HepG2 (cell line): Measurements from ENCODE around the gene TRAF4. TPM values are rescaled to one million over a fixed set of nuclear protein-coding genes. Genes with fewer than 3 reads are reported as not detected.

Experiments
- AKAP8 ChIP-seq: sonication (generic); formaldehyde crosslinking; IDR thresholded peaks from 2 replicates; pipeline ENCODE4 v1.5.1; 2020; ENCODE audit warnings: mild to moderate bottlenecking, missing genetic modification reagents
- HMG20B ChIP-seq: conservative IDR thresholded peaks from 2 replicates; pipeline ENCODE4 v1.6.1; 2016; ENCODE audit warnings: missing genetic modification reagents, missing compliant biosample characterization
- MAZ ChIP-seq, 2 experiments: sonication (generic) in 1 of 2; formaldehyde crosslinking in 1 of 2; IDR thresholded peaks; 2 replicates each; pipeline versions ENCODE4 v1.5.0 to v1.6.1; 2012 to 2020; ENCODE audit warnings: low read depth in 2 of 2, mild to moderate bottlenecking in 2 of 2, borderline replicate concordance in 1 of 2, improper control_type of control experiment in 1 of 2, low read length in 1 of 2, missing genetic modification reagents in 1 of 2, moderate library complexity in 1 of 2
- NFRKB ChIP-seq: fragments of 450-650 bp; IDR thresholded peaks from 2 replicates; pipeline ENCODE4 v1.6.1; 2017
- RFXAP ChIP-seq: sonication (generic); formaldehyde crosslinking; IDR thresholded peaks from 2 replicates; pipeline ENCODE4 v1.4.0; 2020; ENCODE audit warnings: missing genetic modification reagents, borderline replicate concordance
- SATB2 ChIP-seq: sonication (generic); formaldehyde crosslinking; IDR thresholded peaks from 2 replicates; pipeline ENCODE4 v1.5.0; 2020; ENCODE audit warnings: missing genetic modification reagents
- SNAPC2 ChIP-seq: sonication (generic); formaldehyde crosslinking; IDR thresholded peaks from 2 replicates; pipeline ENCODE4 v1.8.1; 2022; ENCODE audit warnings: mild to moderate bottlenecking, missing genetic modification reagents
- SOX5 ChIP-seq: IDR thresholded peaks from 2 replicates; pipeline ENCODE4 v1.6.1; 2016; ENCODE audit warnings: borderline replicate concordance
- ZC3H4 ChIP-seq: sonication (generic); formaldehyde crosslinking; IDR thresholded peaks from 2 replicates; pipeline ENCODE4 v1.4.0; 2020; ENCODE audit warnings: missing genetic modification reagents, borderline replicate concordance
- ZFAT ChIP-seq: sonication (generic); formaldehyde crosslinking; conservative IDR thresholded peaks from 2 replicates; pipeline ENCODE4 v1.8.1; 2023; ENCODE audit warnings: missing genetic modification reagents, inconsistent platforms
- ZNF101 ChIP-seq: sonication (generic); formaldehyde crosslinking; IDR thresholded peaks from 2 replicates; pipeline ENCODE4 v1.4.0; 2020; ENCODE audit warnings: mild to moderate bottlenecking, low read depth, missing genetic modification reagents, borderline replicate concordance
- ZNF180 ChIP-seq: sonication (generic); formaldehyde crosslinking; IDR thresholded peaks from 2 replicates; pipeline ENCODE4 v1.4.0; 2020; ENCODE audit warnings: low read depth, missing genetic modification reagents, borderline replicate concordance
- polyA plus RNA-seq, 8 experiments: library from polyadenylated mRNA; depleted of rRNA in 3 of 8; stranded (reverse) in 7 of 8; unstranded in 1 of 8; fragments of >200 nt; fragmentation: Illumina TruSeq in 4 of 8; extraction: Trizol in 4 of 8; gene quantifications; 2 replicates each; pipeline versions ENCODE4 v1.2.1 to v1.2.3, GENCODE V29; 2011 to 2016; ENCODE audit warnings: low read depth in 4 of 8, missing spikeins in 1 of 8, mixed read lengths in 1 of 8; ENCODE audit not compliant: insufficient read depth in 1 of 8
- total RNA-seq, 5 experiments: library from RNA; depleted of rRNA; stranded (reverse); fragments of >200 nt; fragmentation: Illumina TruSeq; extraction: Trizol; gene quantifications; 2 replicates each; pipeline ENCODE4 v1.2.3, GENCODE V29; 2016; ENCODE audit warnings: low read depth in 1 of 5
- TF ChIP-seq, protein P1 (sequence below): sonication (generic); formaldehyde crosslinking; IDR thresholded peaks from 2 replicates; pipeline ENCODE4 v1.4.0; 2020; ENCODE audit warnings: mild to moderate bottlenecking, missing genetic modification reagents
- TF ChIP-seq, protein P2 (sequence below): sonication (generic); formaldehyde crosslinking; IDR thresholded peaks from 2 replicates; pipeline ENCODE4 v1.8.0; 2022; ENCODE audit warnings: missing genetic modification reagents, low read depth, mild to moderate bottlenecking, borderline replicate concordance
- TF ChIP-seq, protein P3 (sequence below): sonication (generic); formaldehyde crosslinking; IDR thresholded peaks from 2 replicates; pipeline ENCODE4 v1.4.0; 2020; ENCODE audit warnings: missing genetic modification reagents, borderline replicate concordance
- TF ChIP-seq, protein P4 (sequence below): sonication (generic); formaldehyde crosslinking; IDR thresholded peaks from 2 replicates; pipeline ENCODE4 v1.5.0; 2020; ENCODE audit warnings: missing genetic modification reagents

Gene TRAF4
- total and polyA plus RNA-seq, 2 of the 13 experiments (the other 11 are each of a cell fraction or from before 2014, with no cell fraction given), result 86.0 to 89.9 TPM

DNA sequence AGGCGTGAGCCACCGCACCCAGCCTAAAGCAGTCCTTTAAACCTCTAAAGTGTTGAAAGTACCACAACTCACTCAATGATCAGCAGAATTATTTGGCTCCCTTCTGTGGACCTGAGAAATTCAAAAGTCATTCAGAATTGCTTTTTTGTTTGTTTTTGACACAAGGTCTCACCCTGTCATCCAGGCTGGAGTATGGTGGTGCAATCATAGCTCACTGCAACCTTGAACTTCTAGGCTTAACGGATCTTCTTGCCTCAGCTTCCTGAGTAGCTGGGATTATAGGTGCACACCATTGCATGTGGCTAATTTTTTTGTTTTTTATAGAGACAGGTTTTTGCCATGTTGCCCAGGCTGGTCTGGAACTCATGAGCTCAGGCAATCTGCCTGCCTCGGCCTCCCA is 44.3 kb downstream of the TRAF4 start (continued):
- TF ChIP-seq, protein P1, sequence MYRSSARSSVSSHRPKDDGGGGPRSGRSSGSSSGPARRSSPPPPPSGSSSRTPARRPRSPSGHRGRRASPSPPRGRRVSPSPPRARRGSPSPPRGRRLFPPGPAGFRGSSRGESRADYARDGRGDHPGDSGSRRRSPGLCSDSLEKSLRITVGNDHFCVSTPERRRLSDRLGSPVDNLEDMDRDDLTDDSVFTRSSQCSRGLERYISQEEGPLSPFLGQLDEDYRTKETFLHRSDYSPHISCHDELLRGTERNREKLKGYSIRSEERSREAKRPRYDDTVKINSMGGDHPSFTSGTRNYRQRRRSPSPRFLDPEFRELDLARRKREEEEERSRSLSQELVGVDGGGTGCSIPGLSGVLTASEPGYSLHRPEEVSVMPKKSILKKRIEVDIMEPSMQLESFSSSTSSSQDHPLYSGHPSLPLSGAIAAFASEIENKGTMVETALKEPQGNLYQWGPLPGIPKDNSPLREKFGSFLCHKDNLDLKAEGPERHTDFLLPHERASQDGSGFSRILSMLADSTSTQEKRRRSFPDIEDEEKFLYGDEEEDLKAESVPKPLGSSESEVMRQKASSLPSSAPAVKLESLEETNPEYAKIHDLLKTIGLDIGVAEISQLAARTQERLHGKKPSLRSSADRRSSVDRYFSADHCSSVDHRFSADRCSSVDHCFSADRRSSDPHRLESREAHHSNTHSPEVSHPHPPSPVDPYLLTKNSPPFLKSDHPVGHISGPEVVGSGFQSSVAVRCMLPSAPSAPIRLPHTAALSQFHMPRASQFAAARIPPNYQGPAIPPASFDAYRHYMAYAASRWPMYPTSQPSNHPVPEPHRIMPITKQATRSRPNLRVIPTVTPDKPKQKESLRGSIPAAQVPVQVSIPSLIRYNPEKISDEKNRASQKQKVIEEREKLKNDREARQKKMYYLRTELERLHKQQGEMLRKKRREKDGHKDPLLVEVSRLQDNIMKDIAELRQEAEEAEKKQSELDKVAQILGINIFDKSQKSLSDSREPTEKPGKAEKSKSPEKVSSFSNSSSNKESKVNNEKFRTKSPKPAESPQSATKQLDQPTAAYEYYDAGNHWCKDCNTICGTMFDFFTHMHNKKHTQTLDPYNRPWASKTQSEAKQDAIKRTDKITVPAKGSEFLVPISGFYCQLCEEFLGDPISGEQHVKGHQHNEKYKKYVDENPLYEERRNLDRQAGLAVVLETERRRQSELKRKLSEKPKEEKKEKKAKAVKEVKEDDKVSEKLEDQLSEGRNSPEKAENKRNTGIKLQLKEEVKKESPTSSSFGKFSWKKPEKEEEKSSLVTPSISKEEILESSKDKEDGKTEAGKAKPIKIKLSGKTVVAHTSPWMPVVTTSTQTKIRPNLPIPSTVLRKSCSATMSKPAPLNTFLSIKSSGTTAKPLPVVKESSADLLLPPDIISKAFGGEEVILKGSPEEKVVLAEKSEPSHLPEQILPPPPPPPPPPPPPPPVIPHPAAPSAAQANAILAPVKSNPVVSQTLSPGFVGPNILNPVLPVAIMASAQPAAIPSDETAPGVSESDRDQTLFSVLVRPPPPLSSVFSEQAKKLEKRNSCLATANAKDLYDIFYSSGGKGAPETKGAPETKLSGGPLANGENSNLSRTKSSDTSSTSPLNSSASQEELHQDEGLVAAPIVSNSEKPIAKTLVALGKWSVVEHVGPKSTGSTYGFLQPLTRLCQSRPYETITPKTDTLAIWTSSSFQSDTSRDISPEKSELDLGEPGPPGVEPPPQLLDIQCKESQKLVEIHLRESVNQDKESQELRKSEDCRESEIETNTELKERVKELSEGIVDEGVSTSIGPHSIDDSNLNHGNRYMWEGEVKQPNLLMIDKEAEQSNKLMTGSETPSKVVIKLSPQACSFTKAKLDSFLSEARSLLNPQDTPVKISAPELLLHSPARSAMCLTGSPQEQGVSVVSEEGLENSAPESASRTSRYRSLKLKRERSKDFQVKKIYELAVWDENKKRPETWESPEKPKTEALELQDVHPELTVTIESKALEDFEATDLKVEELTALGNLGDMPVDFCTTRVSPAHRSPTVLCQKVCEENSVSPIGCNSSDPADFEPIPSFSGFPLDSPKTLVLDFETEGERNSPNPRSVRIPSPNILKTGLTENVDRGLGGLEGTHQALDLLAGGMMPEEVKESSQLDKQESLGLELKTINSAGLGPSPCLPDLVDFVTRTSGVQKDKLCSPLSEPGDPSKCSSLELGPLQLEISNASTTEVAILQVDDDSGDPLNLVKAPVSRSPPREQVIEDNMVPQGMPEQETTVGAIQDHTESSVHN, result no peak
- TF ChIP-seq ZFAT (CRISPR knock-in tag) (no peak), MAZ (IDR thresholded peaks at IDR 0.05; ENCODE audit: borderline replicate concordance, low read depth, low read length) (no peak), MAZ (CRISPR knock-in tag; IDR thresholded peaks at IDR 0.05; ENCODE audit: low read depth) (no peak), SOX5 (peak; percentile 49; the same call in 1 of the 2 replicates), RFXAP (CRISPR knock-in tag) (no peak), AKAP8 (CRISPR knock-in tag) (no peak), NFRKB (no peak), ZNF180 (CRISPR knock-in tag) (no peak), SATB2 (CRISPR knock-in tag) (no peak), SNAPC2 (CRISPR knock-in tag) (no peak), ZC3H4 (CRISPR knock-in tag) (no peak), ZNF101 (CRISPR knock-in tag) (no peak), HMG20B (CRISPR knock-in tag) (no peak)
- TF ChIP-seq, protein P2, sequence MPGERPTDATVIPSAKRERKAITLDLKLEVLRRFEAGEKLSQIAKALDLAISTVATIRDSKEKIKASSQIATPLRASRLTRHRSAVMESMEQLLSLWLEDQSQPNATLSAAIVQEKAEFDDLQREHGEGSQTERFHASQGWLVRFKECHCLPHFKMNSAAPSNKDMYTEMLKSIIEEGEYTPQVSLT (CRISPR knock-in tag), result no peak
- TF ChIP-seq, protein P3, sequence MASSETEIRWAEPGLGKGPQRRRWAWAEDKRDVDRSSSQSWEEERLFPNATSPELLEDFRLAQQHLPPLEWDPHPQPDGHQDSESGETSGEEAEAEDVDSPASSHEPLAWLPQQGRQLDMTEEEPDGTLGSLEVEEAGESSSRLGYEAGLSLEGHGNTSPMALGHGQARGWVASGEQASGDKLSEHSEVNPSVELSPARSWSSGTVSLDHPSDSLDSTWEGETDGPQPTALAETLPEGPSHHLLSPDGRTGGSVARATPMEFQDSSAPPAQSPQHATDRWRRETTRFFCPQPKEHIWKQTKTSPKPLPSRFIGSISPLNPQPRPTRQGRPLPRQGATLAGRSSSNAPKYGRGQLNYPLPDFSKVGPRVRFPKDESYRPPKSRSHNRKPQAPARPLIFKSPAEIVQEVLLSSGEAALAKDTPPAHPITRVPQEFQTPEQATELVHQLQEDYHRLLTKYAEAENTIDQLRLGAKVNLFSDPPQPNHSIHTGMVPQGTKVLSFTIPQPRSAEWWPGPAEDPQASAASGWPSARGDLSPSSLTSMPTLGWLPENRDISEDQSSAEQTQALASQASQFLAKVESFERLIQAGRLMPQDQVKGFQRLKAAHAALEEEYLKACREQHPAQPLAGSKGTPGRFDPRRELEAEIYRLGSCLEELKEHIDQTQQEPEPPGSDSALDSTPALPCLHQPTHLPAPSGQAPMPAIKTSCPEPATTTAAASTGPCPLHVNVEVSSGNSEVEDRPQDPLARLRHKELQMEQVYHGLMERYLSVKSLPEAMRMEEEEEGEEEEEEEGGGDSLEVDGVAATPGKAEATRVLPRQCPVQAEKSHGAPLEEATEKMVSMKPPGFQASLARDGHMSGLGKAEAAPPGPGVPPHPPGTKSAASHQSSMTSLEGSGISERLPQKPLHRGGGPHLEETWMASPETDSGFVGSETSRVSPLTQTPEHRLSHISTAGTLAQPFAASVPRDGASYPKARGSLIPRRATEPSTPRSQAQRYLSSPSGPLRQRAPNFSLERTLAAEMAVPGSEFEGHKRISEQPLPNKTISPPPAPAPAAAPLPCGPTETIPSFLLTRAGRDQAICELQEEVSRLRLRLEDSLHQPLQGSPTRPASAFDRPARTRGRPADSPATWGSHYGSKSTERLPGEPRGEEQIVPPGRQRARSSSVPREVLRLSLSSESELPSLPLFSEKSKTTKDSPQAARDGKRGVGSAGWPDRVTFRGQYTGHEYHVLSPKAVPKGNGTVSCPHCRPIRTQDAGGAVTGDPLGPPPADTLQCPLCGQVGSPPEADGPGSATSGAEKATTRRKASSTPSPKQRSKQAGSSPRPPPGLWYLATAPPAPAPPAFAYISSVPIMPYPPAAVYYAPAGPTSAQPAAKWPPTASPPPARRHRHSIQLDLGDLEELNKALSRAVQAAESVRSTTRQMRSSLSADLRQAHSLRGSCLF (CRISPR knock-in tag), result no peak
- TF ChIP-seq, protein P4, sequence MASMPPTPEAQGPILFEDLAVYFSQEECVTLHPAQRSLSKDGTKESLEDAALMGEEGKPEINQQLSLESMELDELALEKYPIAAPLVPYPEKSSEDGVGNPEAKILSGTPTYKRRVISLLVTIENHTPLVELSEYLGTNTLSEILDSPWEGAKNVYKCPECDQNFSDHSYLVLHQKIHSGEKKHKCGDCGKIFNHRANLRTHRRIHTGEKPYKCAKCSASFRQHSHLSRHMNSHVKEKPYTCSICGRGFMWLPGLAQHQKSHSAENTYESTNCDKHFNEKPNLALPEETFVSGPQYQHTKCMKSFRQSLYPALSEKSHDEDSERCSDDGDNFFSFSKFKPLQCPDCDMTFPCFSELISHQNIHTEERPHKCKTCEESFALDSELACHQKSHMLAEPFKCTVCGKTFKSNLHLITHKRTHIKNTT (CRISPR knock-in tag), result no peak
